ENCODE data around the gene KCNF1.

KCNF1 gene

DNA sequence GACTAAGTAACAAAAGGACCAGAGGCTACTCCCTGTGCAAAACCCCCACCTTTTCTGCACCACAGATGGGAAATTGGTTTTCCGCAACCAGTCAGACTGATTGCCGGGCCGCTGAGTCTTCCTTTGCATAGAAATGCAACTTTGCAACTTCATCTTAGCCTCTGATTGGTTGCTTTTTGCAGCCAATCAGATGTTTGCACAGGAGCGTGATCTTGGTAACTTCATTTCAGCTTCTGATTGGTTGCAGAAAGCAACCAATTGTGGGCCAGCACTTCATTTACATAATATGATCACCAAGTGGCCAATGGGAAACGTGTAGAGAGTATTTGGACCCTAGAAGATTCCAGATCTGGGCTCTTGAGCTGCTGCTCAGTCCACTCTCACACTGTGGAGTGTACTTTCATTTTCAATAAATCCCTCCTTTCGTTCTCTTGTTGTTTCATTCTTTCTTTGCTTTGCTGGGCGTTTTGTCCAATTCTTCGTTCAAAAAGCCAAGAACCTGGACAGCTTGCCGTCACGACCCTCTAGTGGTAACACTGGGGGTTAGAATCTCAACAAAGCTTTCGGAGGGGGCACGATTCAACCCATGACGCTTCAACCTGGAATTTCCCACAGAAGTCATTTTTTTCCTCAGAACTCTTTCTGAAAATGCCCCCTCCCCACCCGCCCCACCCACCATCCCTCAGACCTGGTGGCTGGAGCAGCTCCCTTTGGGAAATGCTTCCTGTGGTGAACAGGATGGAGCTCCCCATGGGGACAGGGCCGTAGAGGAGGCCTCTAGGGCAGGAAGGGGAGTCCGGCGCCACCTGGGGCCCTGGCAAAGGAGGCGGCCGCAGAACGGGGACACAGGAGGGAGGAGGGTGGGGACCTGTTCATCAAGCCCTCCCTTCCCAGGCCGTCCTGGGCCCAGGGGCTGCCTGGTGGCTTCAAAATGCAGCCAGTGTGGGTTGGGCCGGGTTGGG is 31.8 kb upstream of the KCNF1 start:
- DNase-seq (ENCODE audit: insufficient read length, low spot score) = no peak
- no peak for FAIRE-seq

DNA sequence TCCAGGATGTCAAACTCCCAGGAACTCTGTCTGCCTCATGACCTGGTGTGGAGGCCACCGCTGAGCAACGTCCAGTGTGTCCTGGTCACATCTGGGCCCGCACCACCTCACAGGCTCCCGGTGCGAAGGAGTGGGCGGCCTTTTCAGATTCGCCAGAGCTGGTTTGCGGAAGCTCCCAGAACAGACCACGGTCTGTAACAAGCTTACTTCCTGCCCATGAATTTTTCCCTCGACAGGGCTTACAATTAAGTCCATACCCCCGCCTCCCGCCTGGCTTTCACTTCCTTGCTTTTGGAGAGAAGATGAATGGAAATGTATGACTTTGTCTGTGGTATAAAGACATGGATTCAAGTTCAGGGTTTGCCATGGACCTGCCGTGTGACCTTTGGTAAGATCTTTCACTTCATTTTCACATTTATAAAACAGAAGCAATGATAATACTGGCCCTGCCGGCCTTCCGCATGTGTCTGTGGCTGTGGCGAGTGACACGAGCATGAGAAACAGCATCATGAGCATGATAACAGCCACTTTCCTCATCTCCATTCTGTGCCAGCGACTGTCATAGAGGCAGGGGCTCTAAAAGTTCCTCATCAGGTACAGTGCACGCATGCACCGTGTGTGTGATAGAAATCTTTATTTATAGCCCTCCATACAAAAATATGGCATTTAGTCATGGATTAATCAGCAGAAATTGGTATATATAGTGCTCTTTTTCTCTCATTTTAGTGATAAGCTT is 31.0 kb upstream of the KCNF1 start:
- FAIRE-seq (no peak), DNase-seq (ENCODE audit: insufficient read length, low spot score) (no peak)

DNA sequence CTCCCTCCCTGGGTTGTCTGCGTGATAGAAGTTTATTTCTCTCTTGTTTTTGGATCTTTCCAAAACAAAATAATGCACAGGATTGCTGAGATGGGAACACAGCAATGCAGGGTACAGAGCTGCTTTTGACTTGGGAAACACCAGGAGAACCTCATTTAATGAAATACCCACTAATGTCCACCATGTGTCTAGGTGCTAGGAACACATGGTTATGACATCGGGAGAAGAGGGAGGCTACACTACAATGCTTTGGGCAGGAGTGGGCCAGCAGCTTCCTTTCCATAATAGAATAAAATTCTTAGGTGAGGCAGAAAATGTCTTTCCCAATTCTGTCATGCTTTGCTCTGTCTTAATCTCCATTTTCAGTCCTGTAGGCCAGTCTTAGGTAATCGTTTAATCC is 29.2 kb upstream of the KCNF1 start:
- no peak for FAIRE-seq
- DNase-seq (ENCODE audit: insufficient read length, low spot score) = no peak

DNA sequence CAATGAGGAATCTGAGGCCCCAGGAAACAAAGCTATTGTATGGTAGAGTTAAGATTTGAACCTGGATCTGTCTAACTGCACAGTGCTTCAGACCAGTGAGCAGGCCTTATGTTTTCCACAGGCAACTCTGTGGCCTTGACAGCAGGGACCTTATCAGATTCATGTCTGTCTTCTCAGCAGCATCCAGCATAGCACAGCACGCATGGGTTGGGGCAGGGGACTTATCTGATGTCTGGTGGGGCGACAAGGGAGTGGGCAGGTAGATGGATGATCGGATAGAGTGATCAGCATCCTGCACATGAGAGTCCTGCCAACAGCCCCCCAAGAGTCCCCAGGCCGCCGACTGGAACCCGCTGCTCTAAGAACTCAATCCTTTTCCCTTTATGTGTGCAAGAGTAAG is 28.7 kb upstream of the KCNF1 start:
- DNase-seq (ENCODE audit: insufficient read length, low spot score) (no peak), FAIRE-seq (no peak)

DNA sequence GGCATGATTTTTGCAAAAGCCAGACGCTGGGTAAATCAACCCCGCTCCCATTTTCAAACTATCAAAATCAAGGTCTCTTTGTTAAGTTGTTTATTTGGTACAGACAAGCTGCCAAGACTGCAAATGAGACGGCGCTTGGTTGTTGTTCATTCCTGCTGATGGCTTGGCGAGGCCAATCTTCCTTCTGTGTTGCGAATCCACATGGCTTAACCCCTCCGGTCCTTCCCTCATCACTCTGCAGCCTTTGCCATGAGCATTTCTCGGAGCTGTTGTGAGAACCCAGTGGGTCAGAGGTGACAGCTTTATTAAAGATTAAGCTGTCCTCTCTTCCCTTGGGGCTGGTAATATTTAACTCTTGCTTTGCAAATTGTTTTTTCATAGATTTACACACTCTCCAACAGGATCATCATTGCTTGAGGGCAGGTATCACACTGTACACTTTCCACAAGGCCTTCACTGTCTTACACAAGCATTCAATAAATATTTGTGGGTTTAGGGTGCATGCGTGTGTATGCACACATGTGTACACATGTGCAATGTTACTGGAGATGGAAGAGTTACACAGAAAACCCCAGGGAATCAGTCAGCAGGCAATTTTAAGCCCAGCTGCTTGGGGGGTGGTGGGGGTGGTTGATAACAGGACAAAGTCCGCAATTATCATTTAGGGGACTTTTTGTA is 27.8 kb upstream of the KCNF1 start:
- DNase-seq (ENCODE audit: insufficient read length, low spot score) = no peak
- FAIRE-seq = no peak

DNA sequence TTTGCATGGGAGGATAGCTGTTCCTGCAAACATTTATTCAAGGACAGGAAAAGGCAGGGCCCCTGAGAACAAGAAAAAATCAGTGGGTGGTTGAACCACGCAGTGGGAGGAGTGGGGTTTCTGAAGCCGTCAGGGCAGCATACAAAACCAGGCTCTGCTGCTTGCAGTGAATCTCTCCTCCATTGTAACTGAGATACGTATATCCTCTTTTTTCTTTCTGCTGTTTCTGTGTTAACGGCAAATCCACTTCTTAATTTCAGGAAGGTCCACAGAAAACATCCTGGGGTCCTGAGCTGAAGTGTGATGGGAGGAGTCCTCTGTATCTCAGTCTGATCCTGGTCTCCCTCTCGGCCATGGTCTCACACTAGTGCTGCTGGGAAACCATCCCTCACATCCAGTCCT is 27.2 kb upstream of the KCNF1 start:
- no peak for FAIRE-seq
- no peak for DNase-seq (ENCODE audit: insufficient read length, low spot score)

DNA sequence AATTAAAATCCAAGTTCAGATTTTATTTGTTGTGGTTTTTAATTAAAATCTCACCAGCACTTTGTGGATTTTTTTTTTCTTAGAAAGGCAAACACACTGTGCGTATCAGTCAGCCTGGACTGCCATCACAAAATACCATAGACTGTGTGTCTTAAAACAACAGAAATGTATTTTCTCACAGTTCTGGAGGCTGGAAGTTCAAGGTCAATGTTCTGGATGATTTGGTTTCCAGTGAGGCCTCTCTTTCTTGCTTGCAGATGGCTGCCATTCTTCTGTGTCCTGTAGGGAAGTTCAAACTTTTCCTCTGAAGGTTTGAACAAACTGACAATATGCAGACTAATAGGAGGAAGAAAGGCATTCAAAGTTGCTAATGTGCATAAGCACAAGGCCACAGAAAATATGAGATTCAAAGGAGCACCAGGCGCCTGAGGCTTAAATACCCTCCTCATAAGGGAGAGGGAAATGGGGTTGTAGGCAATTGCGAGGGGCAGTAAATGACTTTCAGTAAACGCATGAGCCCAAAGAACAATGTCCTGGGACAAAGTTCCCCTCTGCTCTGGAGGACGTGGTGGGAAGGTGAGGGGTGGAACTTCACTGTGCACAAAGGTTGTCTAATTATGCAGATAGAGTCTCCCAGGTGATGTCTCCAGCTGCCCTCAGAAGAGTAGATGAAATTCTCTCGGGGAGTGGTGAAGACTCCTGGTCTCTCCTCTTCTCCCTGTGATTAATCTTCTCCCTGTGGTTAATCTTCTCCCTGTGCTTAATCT is 26.5 kb upstream of the KCNF1 start:
- FAIRE-seq = no peak
- no peak for DNase-seq (ENCODE audit: insufficient read length, low spot score)

DNA sequence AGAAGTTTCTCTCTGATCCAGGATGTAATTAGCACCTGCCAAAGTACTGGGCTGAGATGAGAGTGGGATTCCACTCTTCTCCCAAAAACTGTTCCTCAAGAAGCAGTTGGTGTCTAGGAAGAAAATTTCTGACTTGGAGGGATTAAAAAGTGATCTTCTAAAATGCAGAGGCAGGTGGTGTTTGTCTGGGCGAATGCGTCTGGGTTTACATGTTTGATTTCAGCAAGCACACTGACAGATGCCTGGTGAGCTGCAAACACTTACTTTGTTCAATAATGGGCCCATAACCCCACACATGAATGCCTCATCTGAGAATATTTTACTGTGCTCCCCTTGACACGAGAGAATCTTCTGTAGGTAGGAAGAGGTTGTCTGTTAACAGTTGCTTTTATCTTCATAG is 24.3 kb upstream of the KCNF1 start:
- DNase-seq (ENCODE audit: insufficient read length, low spot score) (no peak), FAIRE-seq (no peak)

DNA sequence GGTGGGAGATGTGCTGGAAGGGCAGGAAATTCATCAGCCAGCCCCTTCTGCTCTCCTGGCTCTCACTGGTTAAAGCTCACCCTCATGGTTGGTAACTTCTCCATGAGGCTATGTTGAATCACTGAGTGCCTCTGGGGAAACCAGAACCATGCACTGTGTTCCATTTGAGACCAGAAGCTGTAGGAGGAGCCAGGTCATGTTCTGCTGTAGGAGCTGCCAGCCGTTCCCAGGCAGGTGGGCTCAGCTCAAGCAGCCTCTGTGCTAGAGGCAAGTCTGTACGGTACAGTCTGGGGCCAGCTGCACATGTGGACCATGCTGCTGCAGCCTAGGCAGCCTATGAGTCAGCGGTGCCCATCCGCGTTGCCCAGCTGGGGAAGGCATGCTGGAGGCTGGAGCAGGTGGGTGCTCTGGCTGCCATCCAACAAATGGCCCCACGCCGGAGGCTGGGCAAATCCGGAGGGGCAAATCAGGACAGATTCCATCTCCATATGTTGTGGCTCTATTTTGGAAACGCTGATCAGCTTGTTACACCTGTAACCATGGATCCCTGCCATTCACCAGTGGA is 22.0 kb upstream of the KCNF1 start:
- DNase-seq (ENCODE audit: insufficient read length, low spot score) = no peak
- FAIRE-seq = no peak

DNA sequence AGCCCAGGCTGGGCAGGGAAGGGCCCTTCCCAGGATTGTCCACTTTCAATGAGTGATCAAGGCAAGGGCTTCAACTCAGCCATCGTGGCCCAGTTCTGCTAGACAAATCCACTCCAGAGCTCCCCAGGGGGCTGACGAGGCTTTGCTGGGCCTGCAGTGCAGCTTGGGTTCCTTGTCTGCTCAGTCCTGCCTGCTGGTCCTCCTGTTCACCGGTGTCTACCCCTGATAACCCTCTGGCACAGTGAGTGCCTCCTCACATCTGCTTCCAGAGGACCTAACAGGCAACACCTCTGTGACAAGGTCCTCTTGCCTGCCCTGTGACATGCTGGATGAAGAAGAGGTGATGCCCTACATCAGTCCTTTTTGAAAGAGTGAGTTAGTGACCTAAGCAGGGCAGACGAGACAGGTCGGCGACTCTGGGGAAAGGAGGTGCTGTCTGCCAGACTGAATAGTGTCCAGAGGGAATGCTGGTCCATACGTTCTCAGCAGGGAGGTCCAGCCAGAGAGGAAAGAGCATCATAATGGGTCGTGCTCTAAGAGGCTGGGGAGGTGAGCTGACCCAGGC is 20.9 kb upstream of the KCNF1 start:
- no peak for DNase-seq (ENCODE audit: insufficient read length, low spot score)

DNA sequence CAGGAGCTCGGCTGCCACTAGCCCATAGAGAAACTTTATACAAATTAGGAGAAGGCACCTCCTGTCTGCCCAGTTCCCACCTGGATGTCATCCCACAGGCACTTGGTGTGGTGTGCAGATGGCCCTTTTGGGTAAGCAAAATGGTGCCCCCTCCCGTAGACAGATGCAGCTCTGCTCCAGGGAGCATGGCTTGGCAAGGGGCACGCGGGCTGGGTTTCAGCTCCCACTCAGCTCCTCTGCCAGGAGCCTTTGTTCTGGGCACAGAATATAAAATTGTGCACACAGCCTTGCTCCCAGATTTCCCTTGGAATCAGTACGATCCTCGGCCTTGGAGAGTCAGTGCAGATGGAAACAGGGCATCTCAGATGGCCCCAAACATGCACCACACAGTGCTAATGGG is 20.3 kb upstream of the KCNF1 start:
- DNase-seq (ENCODE audit: insufficient read length, low spot score) (no peak), FAIRE-seq (no peak)

More for the DNA sequence above, 20.9 kb upstream of the KCNF1 start:
- no peak for FAIRE-seq

DNA sequence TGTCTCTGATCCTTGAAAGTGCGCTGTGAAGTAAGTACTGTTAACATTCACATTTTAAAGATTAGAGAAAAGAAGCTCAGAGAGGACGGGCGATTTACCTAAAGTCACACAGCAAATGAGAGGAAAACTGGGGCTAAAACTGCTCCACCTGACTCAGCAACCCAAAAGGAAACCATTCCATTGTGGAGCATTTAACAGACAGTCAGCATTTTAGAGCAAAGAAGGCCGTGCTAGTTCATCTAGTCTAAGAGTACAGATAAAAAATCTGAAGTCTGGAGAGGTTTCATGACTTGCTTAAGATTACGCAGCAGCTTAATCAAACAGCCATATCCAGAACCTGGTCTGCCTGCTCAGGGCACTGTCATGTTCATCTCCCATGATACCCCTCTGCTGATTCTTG is 19.9 kb upstream of the KCNF1 start:
- FAIRE-seq = no peak
- DNase-seq (ENCODE audit: insufficient read length, low spot score) = no peak

DNA sequence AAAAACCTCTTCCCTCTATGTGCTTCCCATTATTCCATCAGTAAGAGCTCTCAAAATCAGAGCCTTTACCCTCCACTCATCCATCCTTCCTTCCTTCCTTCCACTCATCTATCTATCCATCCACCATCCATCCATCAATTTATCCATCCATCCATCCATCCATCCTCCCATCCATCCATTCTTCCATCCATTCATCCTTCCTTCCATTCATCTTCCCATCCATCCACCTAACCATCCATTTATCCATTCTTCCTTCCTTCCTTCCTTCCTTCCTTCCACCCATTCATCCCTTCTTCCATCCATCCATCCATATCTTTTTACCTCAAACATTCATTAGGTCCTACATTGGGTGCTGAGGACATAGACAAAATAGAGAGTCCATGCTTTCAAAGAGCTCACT is 19.4 kb upstream of the KCNF1 start:
- no peak for DNase-seq (ENCODE audit: insufficient read length, low spot score)
- FAIRE-seq = no peak

DNA sequence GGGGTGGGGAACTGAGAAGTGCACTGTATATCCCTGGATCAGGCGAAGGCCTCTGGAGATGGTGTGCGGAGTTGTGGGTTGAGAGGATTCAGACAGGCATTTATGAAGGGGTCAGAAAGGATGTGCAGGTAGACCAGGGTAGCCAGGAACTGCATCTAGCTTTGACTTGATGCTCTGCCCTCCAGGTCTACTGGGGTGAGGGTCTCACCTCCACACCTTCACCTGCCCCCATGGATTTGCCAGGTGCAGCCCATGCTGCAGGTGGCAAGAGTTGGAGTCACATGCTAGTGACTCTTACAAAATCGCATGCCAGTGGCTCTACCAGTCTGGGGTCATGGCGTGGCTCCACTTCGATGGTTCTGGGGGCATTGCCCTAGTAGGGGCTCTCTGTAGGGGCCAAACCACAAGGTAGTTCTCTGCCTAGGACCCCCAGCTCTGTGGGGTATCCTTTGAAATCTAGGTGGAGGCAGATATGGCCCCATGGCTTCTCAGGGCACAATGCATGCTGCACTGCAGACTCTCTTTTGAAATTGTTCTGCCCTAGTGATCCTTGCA is 18.9 kb upstream of the KCNF1 start:
- FAIRE-seq (no peak), DNase-seq (ENCODE audit: insufficient read length, low spot score) (no peak)

DNA sequence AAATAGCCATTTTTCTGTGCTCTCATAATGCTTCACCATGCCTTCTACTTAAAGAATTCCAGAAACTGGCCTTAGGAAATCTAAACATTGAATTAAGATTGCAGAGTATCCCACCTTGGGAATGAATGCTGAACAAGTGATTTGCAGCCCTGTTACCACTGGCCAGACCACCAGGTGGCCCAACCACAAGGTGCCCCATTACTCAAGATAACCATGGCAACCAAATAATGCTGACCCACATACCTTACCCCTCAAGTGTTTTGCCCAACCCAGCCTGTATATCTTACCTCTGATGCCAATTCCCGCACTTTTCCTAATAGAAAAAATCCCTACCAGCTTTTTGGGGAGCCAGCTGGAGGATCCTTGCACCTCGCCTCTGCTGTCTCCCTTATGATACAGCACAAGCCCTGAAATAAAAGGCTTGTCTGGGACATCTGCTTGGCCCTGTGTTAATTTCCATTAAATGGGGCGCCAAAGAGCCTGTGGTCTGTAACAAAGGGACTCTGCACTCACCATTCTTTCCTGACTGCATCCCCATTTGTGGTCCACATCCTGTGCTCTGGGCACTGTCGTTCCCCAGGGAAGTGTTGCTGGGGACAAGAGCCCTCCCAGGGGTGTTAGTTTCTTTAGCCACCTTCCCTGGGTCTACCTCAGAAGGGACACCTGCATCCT is 17.3 kb upstream of the KCNF1 start:
- DNase-seq (ENCODE audit: insufficient read length, low spot score) = no peak
- FAIRE-seq = no peak

DNA sequence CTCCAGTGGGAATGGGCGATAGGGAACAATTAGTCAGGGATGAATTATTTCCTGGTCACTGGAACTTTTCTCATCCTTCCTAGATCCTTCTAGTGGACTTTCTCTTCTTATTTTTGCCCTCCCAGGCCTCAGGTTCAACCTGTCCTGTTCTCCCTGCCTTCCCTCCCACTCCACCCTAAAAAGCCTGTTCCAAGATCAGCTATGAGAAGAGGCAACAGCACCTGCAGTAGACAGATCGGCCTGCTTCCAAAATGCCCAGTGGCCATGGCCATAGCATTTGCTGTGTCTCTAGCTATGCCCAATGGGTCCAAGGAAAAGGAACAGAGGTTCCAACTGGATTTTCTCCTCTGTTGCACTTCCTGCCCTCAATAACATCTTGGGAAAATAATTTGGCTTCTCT is 16.5 kb upstream of the KCNF1 start:
- FAIRE-seq (no peak), DNase-seq (ENCODE audit: insufficient read length, low spot score) (no peak)

DNA sequence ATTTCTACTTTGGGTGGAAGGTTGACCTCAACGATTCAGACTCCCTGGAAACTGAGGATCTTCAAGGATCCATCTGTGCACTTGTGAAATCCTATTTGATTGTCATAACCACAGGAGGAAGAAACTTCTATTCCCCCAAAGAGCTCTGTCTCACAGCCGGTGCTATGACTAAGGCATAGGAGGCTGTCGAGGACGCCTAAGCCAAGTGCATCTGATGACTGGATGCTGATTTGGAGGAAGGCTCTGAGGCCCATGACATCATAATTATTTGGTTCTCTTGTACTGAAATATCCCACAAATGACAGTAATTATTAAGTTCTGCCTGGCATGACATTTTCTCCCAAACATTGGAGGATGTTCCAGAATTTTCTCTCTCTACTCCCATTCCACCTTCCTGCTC is 13.8 kb upstream of the KCNF1 start:
- FAIRE-seq (no peak), DNase-seq (ENCODE audit: insufficient read length, low spot score) (no peak)

DNA sequence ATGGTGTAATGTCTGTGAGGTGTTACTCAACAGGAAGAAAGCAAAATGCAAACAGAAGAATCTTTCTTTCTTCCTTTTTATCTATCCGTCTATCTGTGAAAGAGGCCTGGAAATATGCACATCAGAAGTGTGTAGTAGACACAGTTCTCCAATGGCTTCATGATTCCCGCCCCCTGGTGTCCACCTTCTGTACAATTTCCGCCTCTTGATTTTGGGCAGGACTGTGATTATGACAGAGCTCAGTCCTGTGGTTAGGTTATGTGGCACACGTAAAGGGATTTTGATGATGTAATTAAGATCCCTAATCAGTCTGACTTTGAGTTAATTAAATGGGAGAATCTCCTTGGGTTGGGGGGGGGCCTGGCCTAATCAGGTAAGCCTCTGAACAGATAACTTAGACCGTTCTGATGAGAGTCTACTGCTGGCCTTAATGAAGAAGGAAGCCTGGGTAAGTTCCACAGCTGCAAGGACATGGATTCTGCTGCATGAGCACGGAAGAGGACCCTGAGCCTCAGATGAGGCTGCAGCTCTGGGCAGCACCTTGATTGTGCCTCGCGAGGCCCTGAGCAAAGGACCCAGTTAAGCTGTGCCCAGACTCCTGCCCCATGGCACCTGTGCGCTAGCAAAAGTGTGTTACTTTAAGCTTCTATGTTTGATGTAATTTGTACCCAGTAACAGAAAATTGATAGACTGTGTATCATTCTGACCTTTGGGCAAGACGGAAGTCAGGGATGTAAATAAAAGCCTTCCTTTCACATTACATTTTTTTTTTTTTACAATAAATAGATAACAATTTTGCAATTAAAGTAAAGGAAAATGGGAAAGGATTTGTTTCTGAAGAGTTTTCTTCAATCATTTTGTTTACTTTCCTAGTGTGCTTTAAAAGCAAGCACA is 11.3 kb upstream of the KCNF1 start:
- DNase-seq (ENCODE audit: insufficient read length, low spot score) (peak; percentile 52), FAIRE-seq (peak; percentile 28)
